ENCODE measurements around the gene GALNT9.

DNA sequence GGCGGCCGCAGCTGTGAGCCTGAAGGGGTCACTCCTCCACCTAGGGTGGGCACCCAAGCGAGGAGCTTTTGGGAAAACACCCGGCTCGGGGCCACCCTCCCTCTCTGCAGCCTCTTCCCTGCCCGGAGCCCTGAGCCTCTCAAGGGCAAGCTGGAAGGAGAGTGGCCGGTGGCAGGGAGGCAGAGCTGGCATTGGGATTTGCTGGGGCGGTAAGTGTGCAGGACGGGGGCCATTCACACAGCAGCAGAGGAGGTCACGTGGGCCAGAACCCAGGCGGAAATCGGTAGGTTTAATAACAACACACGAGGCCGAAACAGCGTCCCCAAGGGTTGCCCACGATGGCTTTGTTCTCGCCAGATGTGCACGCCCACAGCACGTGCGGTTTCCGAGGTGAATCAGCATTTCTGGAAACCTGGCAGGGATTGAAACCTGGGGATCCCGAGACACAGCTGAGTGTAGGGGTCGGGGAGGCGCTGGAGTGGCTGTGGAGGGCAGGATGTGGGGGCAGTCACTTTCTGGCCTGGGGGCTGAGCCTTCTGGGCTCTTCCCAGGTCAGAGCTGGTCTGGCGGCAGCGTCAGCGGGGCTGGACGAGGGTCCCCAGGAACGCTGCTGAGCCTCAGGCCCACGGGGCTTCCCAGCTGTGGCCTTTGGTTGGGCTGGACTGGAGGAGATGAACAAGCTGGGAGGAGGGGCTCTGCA, 161.6 kb downstream of the GALNT9 start:
- TF ChIP-seq EZH2phosphoT487 (IDR thresholded peaks at IDR 0.05; ENCODE audit: low read depth, severe bottlenecking, unreplicated experiment) (no peak), EZH2 (IDR thresholded peaks at IDR 0.05; ENCODE audit: borderline replicate concordance) (no peak)
- TF ChIP-seq, protein P1, sequence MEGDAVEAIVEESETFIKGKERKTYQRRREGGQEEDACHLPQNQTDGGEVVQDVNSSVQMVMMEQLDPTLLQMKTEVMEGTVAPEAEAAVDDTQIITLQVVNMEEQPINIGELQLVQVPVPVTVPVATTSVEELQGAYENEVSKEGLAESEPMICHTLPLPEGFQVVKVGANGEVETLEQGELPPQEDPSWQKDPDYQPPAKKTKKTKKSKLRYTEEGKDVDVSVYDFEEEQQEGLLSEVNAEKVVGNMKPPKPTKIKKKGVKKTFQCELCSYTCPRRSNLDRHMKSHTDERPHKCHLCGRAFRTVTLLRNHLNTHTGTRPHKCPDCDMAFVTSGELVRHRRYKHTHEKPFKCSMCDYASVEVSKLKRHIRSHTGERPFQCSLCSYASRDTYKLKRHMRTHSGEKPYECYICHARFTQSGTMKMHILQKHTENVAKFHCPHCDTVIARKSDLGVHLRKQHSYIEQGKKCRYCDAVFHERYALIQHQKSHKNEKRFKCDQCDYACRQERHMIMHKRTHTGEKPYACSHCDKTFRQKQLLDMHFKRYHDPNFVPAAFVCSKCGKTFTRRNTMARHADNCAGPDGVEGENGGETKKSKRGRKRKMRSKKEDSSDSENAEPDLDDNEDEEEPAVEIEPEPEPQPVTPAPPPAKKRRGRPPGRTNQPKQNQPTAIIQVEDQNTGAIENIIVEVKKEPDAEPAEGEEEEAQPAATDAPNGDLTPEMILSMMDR (IDR thresholded peaks at IDR 0.05; ENCODE audit: poor library complexity), result no peak

Measured in hepatocyte (in vitro differentiated cells).